Neuronal stem cell (in vitro differentiated cells): Measurements from ENCODE around the gene DCLK2.

Source experiments
- DNase-seq: peaks from one replicate; pipeline ENCODE4 v3.0.0-alpha.2; 2013; ENCODE audit warnings: low spot score
- H2AFZ ChIP-seq: one replicate; pipeline ENCODE4 v1.6.1; 2013; ENCODE audit warnings: mild to moderate bottlenecking, low read length, inconsistent platforms
- H2AK5ac ChIP-seq: 2 replicates; pipeline ENCODE4 v1.6.1; 2013; ENCODE audit warnings: low read depth, mild to moderate bottlenecking, inconsistent platforms, low read length, moderate library complexity, mixed read lengths
- H2BK120ac ChIP-seq: 2 replicates; pipeline ENCODE4 v1.6.1; 2013; ENCODE audit warnings: low read depth, mild to moderate bottlenecking, inconsistent platforms, low read length, moderate library complexity, mixed read lengths
- H2BK12ac ChIP-seq: one replicate; pipeline ENCODE4 v1.6.1; 2013; ENCODE audit warnings: low read length, inconsistent platforms
- H2BK15ac ChIP-seq: 2 replicates; pipeline ENCODE4 v1.6.1; 2013; ENCODE audit warnings: mild to moderate bottlenecking, low read length, inconsistent platforms, mixed read lengths
- H2BK5ac ChIP-seq: one replicate; pipeline ENCODE4 v1.6.1; 2013; ENCODE audit warnings: inconsistent platforms, mild to moderate bottlenecking, low read length, moderate library complexity
- H3K14ac ChIP-seq: one replicate; pipeline ENCODE4 v1.6.1; 2013; ENCODE audit warnings: low read length, inconsistent platforms
- H3K18ac ChIP-seq: 2 replicates; pipeline ENCODE4 v1.6.1; 2013; ENCODE audit warnings: low read length, inconsistent platforms
- H3K23ac ChIP-seq: 2 replicates; pipeline ENCODE4 v1.6.1; 2013; ENCODE audit warnings: low read depth, mild to moderate bottlenecking, mixed read lengths, low read length, inconsistent platforms; ENCODE audit not compliant: poor library complexity
- H3K27ac ChIP-seq: replicated peaks from 3 replicates; pipeline ENCODE4 v1.5.1; 2013; ENCODE audit warnings: low read length, inconsistent platforms
- H3K27me3 ChIP-seq, 3 experiments: 2 replicates each; pipeline ENCODE4 v1.6.1; 2013; ENCODE audit warnings: low read length in 3 of 3, mild to moderate bottlenecking in 2 of 3, inconsistent platforms in 1 of 3, low read depth in 1 of 3, mixed read lengths in 1 of 3, moderate library complexity in 1 of 3; ENCODE audit not compliant: control insufficient read depth in 3 of 3, insufficient read depth in 3 of 3
- H3K36me3 ChIP-seq, 2 donors: replicated peaks in 1 of 2; 2 replicates each; pipeline ENCODE4 v1.6.1; 2013; ENCODE audit warnings: low read length in 2 of 2; ENCODE audit not compliant: control insufficient read depth in 2 of 2, insufficient read depth in 2 of 2
- H3K4ac ChIP-seq: 2 replicates; pipeline ENCODE4 v1.6.1; 2013; ENCODE audit warnings: inconsistent platforms, mild to moderate bottlenecking, low read length, moderate library complexity
- H3K4me1 ChIP-seq, 2 donors: 1 replicate in 1 of 2; 2 replicates in 1 of 2; pipeline ENCODE4 v1.6.1; 2013; ENCODE audit warnings: low read length in 2 of 2, low read depth in 1 of 2; ENCODE audit not compliant: control insufficient read depth in 2 of 2, insufficient read depth in 1 of 2
- H3K4me2 ChIP-seq: one replicate; pipeline ENCODE4 v1.6.1; 2013; ENCODE audit warnings: mild to moderate bottlenecking, low read length, inconsistent platforms; ENCODE audit not compliant: insufficient read depth, poor library complexity, severe bottlenecking
- H3K4me3 ChIP-seq, 2 donors: 2 replicates each; pipeline ENCODE4 v1.5.1; 2013; ENCODE audit warnings: low read length in 2 of 2, mild to moderate bottlenecking in 2 of 2, inconsistent platforms in 1 of 2, moderate library complexity in 1 of 2
- H3K79me1 ChIP-seq: one replicate; pipeline ENCODE4 v1.6.1; 2013; ENCODE audit warnings: low read depth, mild to moderate bottlenecking, inconsistent platforms, low read length, moderate library complexity
- H3K9ac ChIP-seq: one replicate; pipeline ENCODE4 v1.6.1; 2013; ENCODE audit warnings: mild to moderate bottlenecking, low read depth, low read length, inconsistent platforms; ENCODE audit not compliant: poor library complexity
- H3K9me3 ChIP-seq, 2 donors: replicated peaks in 1 of 2; 2 replicates each; pipeline versions ENCODE3 to v1.6.1; 2013; ENCODE audit warnings: low read length in 2 of 2, mild to moderate bottlenecking in 2 of 2, inconsistent platforms in 1 of 2, low read depth in 1 of 2, mixed read lengths in 1 of 2, moderate library complexity in 1 of 2; ENCODE audit not compliant: control insufficient read depth in 2 of 2, insufficient read depth in 1 of 2
- H4K8ac ChIP-seq: one replicate; pipeline ENCODE4 v1.6.1; 2013; ENCODE audit warnings: low read depth, mild to moderate bottlenecking, inconsistent platforms, low read length, moderate library complexity
- H4K91ac ChIP-seq: one replicate; pipeline ENCODE4 v1.6.1; 2013; ENCODE audit warnings: low read length, low read depth, mild to moderate bottlenecking, inconsistent platforms; ENCODE audit not compliant: poor library complexity
- WGBS, 2 donors: extraction: QIAGEN DNeasy Blood & Tissue Kit; methylation state at CpG; one replicate each; pipeline ENCODE4 v1.1.7; 2013; ENCODE audit warnings: missing lambda C conversion rate in 2 of 2, mixed read lengths in 1 of 2; ENCODE audit not compliant: insufficient read length in 2 of 2, insufficient replicate concordance in 1 of 2; ENCODE audit errors: extremely low coverage in 2 of 2; 5-methylcytosine and 5-hydroxymethylcytosine counted together

Gene DCLK2

DNA sequence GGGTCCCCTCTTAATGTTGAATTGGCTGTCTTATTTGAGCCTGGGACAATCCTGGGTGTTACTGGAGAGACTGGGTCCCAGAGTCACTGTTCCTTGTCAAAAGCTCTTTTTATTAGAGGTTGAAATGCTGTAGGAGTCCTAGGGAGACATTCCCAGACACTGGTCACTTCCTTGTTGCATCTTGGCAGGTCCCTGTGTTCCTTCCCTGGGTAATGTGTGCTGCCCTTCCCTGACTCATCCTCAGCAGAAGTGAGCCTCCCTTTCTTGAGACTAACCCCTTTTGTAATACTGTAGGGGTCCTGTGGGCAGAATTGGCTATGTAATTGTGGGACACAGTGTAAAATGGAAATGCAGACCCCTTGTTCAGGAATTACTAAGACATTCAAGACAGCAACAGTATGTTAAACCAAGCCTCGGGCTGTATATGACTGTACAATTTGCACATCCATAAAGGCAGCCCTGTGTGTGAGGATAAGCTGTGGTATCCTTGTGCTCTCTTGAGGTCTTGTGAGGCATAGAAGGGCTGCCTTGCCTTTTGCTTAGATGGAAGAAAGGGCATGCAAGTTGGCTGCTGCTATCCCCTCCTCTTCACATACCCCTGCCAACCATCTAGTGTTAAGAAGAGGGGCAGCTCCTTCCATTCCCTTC is 53.5 kb downstream of the DCLK2 start:
- no CpG with 5 or more reads among the region's 1 CpG for WGBS, 2 donors
- Histone ChIP-seq H3K18ac (no peak overlapping the region), H3K4me2 (no peak overlapping the region), H2AFZ (no peak overlapping the region), H2BK120ac (no peak overlapping the region), H3K4ac (no peak overlapping the region), H3K23ac (no peak overlapping the region), H3K9me3 (peaks cover 0 to 5% of the 10 kb centered on the region in 2 donors), H3K27ac (no peak overlapping the region), H4K91ac (no peak overlapping the region), H2AK5ac (no peak overlapping the region), H2BK5ac (no peak overlapping the region), H2BK12ac (no peak overlapping the region), H3K36me3 (peaks cover 0 to 10% of the 10 kb centered on the region in 2 donors), H3K27me3 (no peaks in the 10 kb centered on the region), H3K4me1 (no peaks in the 10 kb centered on the region), H3K14ac (no peak overlapping the region), H3K79me1 (peaks cover 1% of the 10 kb centered on the region), H4K8ac (no peak overlapping the region), H3K9ac (no peak overlapping the region), H3K4me3 (no peak overlapping the region), H2BK15ac (no peak overlapping the region)
- no peak for DNase-seq

DNA sequence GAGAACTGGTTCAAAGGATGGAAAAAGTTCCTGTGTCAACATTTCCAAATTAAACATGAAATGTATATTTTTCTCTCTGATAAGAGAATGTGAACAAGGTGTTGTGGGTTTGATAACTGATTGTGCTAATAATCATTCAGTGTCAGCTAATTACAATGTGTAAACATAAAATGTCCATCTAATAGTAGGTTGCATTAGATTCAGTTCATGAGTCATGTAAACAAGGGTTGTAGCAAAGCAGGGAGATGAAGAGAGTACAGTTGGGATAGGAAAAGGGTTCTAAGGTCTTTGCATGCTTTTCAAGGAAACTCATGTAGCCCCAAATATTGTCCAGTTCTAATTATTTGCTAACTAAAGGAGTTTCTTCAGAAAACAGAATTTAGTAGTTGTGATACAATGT is 55.4 kb downstream of the DCLK2 start:
- H3K36me3 ChIP-seq, result peaks cover 0 to 10% of the 10 kb centered on the region in 2 donors
- H2BK15ac ChIP-seq, result no peak overlapping the region
- no peak overlapping the region for H2BK5ac ChIP-seq
- no peak overlapping the region for H3K4me3 ChIP-seq
- peaks cover 1% of the 10 kb centered on the region for H3K79me1 ChIP-seq
- no peaks in the 10 kb centered on the region for H3K4me1 ChIP-seq
- H3K23ac ChIP-seq, result no peak overlapping the region
- H2AFZ ChIP-seq, result no peak overlapping the region
- H3K27me3 ChIP-seq, result no peaks in the 10 kb centered on the region
- H3K9ac ChIP-seq, result no peak overlapping the region
- H3K18ac ChIP-seq, result no peak overlapping the region
- H2BK120ac ChIP-seq, result no peak overlapping the region
- no peak overlapping the region for H4K8ac ChIP-seq
- no peak overlapping the region for H3K14ac ChIP-seq
- H4K91ac ChIP-seq, result no peak overlapping the region
- no peak overlapping the region for H3K4ac ChIP-seq
- no peak for DNase-seq
- no peak overlapping the region for H3K27ac ChIP-seq
- no peak overlapping the region for H2BK12ac ChIP-seq
- no peak overlapping the region for H3K4me2 ChIP-seq
- no peak overlapping the region for H2AK5ac ChIP-seq
- peaks cover 0 to 5% of the 10 kb centered on the region in 2 donors for H3K9me3 ChIP-seq

DNA sequence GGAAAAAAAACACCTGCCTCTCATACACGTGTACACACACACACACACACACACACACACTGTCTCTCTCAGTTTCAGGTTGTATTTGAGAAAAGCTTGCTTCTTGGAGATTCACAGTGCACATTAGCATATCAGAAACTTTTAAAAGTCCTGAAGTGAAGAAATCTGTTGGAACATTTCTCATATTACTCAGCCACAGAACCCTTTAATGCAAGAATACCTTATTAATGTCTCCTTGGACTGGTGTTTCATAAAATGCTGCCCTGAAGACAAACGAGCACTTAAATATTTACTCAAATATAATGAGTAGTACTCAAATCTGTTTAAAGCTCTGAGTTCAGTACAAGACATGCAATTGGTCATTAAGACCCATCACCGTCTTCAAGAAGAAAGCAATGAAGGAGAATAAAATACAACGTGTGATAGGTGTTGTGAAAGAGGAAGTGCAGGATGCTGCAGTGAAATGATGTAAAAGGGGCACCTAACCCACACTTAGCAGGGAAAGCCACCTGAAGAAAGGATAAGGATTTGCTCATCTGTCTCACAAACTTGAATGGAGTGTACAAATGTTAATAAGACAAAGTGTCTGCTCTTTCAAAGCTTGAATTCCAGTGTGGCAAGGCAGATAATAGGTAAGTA is 57.0 kb downstream of the DCLK2 start:
- H2BK12ac ChIP-seq, result no peak overlapping the region
- H3K14ac ChIP-seq, result no peak overlapping the region
- H2BK15ac ChIP-seq, result no peak overlapping the region
- no peak overlapping the region for H3K23ac ChIP-seq
- no peak overlapping the region for H3K9ac ChIP-seq
- H4K8ac ChIP-seq, result no peak overlapping the region
- H3K4me3 ChIP-seq, result no peak overlapping the region
- peaks cover 0 to 5% of the 10 kb centered on the region in 2 donors for H3K9me3 ChIP-seq
- H3K36me3 ChIP-seq, result peaks cover 0 to 10% of the 10 kb centered on the region in 2 donors
- H2AK5ac ChIP-seq, result no peak overlapping the region
- no peaks in the 10 kb centered on the region for H3K27me3 ChIP-seq
- H3K18ac ChIP-seq, result no peak overlapping the region
- WGBS, 2 donors, result no CpG with 5 or more reads among the region's 4 CpGs
- no peak overlapping the region for H2AFZ ChIP-seq
- no peaks in the 10 kb centered on the region for H3K4me1 ChIP-seq
- peaks cover 1% of the 10 kb centered on the region for H3K79me1 ChIP-seq
- H3K4me2 ChIP-seq, result no peak overlapping the region
- H3K4ac ChIP-seq, result no peak overlapping the region
- no peak for DNase-seq
- no peak overlapping the region for H4K91ac ChIP-seq
- H3K27ac ChIP-seq, result no peak overlapping the region
- no peak overlapping the region for H2BK120ac ChIP-seq
- H2BK5ac ChIP-seq, result no peak overlapping the region

- no peak for DNase-seq
- no peak overlapping the region for H3K18ac ChIP-seq
- H3K27ac ChIP-seq, result no peak overlapping the region
- H3K4me3 ChIP-seq, result no peak overlapping the region
- no peak overlapping the region for H3K4ac ChIP-seq
- no peak overlapping the region for H3K14ac ChIP-seq
- no peak overlapping the region for H2BK5ac ChIP-seq
- H3K9ac ChIP-seq, result no peak overlapping the region
- H3K79me1 ChIP-seq, result peaks cover 1% of the 10 kb centered on the region
- H3K4me2 ChIP-seq, result no peak overlapping the region
- no peak overlapping the region for H2BK15ac ChIP-seq
- no peak overlapping the region for H2BK12ac ChIP-seq
- no peak overlapping the region for H4K8ac ChIP-seq
- H3K4me1 ChIP-seq, result no peaks in the 10 kb centered on the region
- no peak overlapping the region for H2BK120ac ChIP-seq
- H3K23ac ChIP-seq, result no peak overlapping the region
- peaks cover 0 to 10% of the 10 kb centered on the region in 2 donors for H3K36me3 ChIP-seq
- H2AFZ ChIP-seq, result no peak overlapping the region
- H4K91ac ChIP-seq, result no peak overlapping the region
- H2AK5ac ChIP-seq, result no peak overlapping the region
- H3K27me3 ChIP-seq, result no peaks in the 10 kb centered on the region
- no CpG with 5 or more reads among the region's 3 CpGs for WGBS, 2 donors
- H3K9me3 ChIP-seq, result peaks cover 0 to 5% of the 10 kb centered on the region in 2 donors
Observed at GRCh38 chr4:150136036-150136435, 57.8 kb downstream of the DCLK2 start.
